Measurements from ENCODE around the gene MYH14. TPM values are rescaled to one million over a fixed set of nuclear protein-coding genes. Genes with fewer than 3 reads are reported as not detected.

MYH14 gene
- total and polyA plus RNA-seq, 2 experiments from 2014 or later, result 40.9 to 64.4 TPM

DNA sequence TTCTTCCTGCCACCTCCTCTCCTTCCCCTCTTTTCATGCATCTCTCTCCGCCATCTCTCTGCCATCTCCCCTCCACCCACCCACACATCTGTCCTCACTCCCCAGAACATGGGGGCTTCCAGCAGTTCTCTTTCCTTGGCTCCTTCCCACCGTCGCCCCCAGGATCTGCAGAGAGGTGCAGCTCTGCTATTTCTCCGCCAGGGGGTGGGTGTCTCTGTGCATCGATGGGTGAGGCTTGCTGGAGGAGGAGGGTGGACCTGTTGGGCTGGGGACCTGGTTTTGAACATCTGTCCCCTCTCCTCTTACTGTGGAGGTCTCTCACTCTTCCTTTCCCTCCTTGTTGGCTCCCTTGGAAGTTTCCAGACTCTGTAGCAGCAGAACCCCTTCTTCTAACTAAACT is 51.7 kb downstream of the MYH14 start:
- Histone ChIP-seq H3K27ac (no peak overlapping the region), H3K79me2 (no peaks in the 10 kb centered on the region), H3K9me2 (replicated peaks; ENCODE audit: insufficient read depth) (no peaks in the 10 kb centered on the region), H3K4me3 (no peak overlapping the region), H3K4me2 (no peak overlapping the region), H3K36me3 (replicated peaks; ENCODE audit: insufficient read depth, low read depth) (no peaks in the 10 kb centered on the region), H4K20me1 (ENCODE audit: insufficient read depth, poor library complexity, severe bottlenecking) (no peaks in the 10 kb centered on the region), H3K27me3 (no peaks in the 10 kb centered on the region), H3K4me1 (ENCODE audit: insufficient read depth) (no peaks in the 10 kb centered on the region), H3K9me3 (ENCODE audit: low read depth) (no peaks in the 10 kb centered on the region), H2AFZ (no peak overlapping the region)
- no peak for DNase-seq (ENCODE audit: low spot score)
- TF ChIP-seq EZH2 (IDR thresholded peaks at IDR 0.05; ENCODE audit: borderline replicate concordance) (no peak), EZH2phosphoT487 (IDR thresholded peaks at IDR 0.05; ENCODE audit: low read depth, severe bottlenecking, unreplicated experiment) (no peak)
- TF ChIP-seq, protein P1, sequence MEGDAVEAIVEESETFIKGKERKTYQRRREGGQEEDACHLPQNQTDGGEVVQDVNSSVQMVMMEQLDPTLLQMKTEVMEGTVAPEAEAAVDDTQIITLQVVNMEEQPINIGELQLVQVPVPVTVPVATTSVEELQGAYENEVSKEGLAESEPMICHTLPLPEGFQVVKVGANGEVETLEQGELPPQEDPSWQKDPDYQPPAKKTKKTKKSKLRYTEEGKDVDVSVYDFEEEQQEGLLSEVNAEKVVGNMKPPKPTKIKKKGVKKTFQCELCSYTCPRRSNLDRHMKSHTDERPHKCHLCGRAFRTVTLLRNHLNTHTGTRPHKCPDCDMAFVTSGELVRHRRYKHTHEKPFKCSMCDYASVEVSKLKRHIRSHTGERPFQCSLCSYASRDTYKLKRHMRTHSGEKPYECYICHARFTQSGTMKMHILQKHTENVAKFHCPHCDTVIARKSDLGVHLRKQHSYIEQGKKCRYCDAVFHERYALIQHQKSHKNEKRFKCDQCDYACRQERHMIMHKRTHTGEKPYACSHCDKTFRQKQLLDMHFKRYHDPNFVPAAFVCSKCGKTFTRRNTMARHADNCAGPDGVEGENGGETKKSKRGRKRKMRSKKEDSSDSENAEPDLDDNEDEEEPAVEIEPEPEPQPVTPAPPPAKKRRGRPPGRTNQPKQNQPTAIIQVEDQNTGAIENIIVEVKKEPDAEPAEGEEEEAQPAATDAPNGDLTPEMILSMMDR (IDR thresholded peaks at IDR 0.05; ENCODE audit: poor library complexity), result no peak
- WGBS (ENCODE audit: low lambda C conversion rate, missing lambda C conversion rate), result 85% methylated on average over 5 of the region's 5 CpGs

DNA sequence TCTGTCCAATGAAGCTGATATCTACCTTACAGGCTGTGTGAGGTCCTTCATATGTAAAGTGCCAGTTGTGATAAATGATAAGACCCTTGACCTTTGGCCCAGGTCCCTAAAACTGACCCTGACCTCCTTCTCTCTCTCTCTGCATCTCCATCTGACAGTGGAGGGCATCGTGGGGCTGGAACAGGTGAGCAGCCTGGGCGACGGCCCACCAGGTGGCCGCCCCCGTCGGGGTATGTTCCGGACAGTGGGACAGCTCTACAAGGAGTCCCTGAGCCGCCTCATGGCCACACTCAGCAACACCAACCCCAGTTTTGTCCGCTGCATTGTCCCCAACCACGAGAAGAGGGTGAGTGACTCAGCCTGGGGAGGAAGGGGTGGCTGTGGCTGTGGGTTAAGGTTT is 53.7 kb downstream of the MYH14 start:
- Histone ChIP-seq H3K79me2 (no peaks in the 10 kb centered on the region), H3K4me2 (no peak overlapping the region), H3K9me3 (ENCODE audit: low read depth) (no peaks in the 10 kb centered on the region), H4K20me1 (ENCODE audit: insufficient read depth, poor library complexity, severe bottlenecking) (no peaks in the 10 kb centered on the region), H3K9me2 (replicated peaks; ENCODE audit: insufficient read depth) (no peaks in the 10 kb centered on the region), H3K4me3 (no peak overlapping the region), H3K27me3 (no peaks in the 10 kb centered on the region), H3K4me1 (ENCODE audit: insufficient read depth) (no peaks in the 10 kb centered on the region), H3K27ac (no peak overlapping the region), H2AFZ (no peak overlapping the region), H3K36me3 (replicated peaks; ENCODE audit: insufficient read depth, low read depth) (no peaks in the 10 kb centered on the region)
- WGBS (ENCODE audit: low lambda C conversion rate, missing lambda C conversion rate), result 96% methylated on average over 10 of the region's 10 CpGs
- no peak for TF ChIP-seq EZH2phosphoT487 (IDR thresholded peaks at IDR 0.05; ENCODE audit: low read depth, severe bottlenecking, unreplicated experiment)
- no peak for TF ChIP-seq EZH2 (IDR thresholded peaks at IDR 0.05; ENCODE audit: borderline replicate concordance)
- TF ChIP-seq, protein P1 (IDR thresholded peaks at IDR 0.05; ENCODE audit: poor library complexity), result no peak
- DNase-seq (ENCODE audit: low spot score), result no peak

DNA sequence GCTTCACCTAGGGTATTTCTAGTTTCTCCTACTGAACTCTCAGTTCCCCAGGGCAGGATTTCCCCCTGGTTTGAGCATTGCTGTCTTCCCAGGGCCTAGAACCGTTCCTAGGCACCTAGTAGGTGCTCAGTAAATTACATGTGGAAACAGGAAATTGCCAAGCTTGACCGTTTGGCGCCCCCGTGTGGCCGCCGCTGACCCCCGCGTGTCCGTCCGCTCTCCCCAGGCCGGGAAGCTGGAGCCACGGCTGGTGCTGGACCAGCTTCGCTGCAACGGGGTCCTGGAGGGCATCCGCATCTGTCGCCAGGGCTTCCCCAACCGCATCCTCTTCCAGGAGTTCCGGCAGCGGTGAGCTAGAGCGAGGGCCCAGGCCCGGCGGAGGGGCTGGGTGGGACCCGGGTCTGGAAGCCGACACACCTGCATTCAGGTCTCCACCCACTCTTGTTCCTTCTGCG is 55.5 kb downstream of the MYH14 start:
- peak; percentile 41 for DNase-seq (ENCODE audit: low spot score)
- TF ChIP-seq EZH2 (IDR thresholded peaks at IDR 0.05; ENCODE audit: borderline replicate concordance), result no peak
- TF ChIP-seq, protein P1 (IDR thresholded peaks at IDR 0.05; ENCODE audit: poor library complexity), result peak; percentile 50
- no peak overlapping the region for H3K27ac ChIP-seq
- H2AFZ ChIP-seq, result no peak overlapping the region
- H3K36me3 ChIP-seq (replicated peaks; ENCODE audit: insufficient read depth, low read depth), result no peaks in the 10 kb centered on the region
- H4K20me1 ChIP-seq (ENCODE audit: insufficient read depth, poor library complexity, severe bottlenecking), result no peaks in the 10 kb centered on the region
- no peaks in the 10 kb centered on the region for H3K9me2 ChIP-seq (replicated peaks; ENCODE audit: insufficient read depth)
- no peaks in the 10 kb centered on the region for H3K4me1 ChIP-seq (ENCODE audit: insufficient read depth)
- H3K27me3 ChIP-seq, result no peaks in the 10 kb centered on the region
- no peaks in the 10 kb centered on the region for H3K9me3 ChIP-seq (ENCODE audit: low read depth)
- WGBS (ENCODE audit: low lambda C conversion rate, missing lambda C conversion rate), result 65% methylated on average over 24 of the region's 25 CpGs
- no peaks in the 10 kb centered on the region for H3K79me2 ChIP-seq
- H3K4me3 ChIP-seq, result no peak overlapping the region
- H3K4me2 ChIP-seq, result no peak overlapping the region

DNA sequence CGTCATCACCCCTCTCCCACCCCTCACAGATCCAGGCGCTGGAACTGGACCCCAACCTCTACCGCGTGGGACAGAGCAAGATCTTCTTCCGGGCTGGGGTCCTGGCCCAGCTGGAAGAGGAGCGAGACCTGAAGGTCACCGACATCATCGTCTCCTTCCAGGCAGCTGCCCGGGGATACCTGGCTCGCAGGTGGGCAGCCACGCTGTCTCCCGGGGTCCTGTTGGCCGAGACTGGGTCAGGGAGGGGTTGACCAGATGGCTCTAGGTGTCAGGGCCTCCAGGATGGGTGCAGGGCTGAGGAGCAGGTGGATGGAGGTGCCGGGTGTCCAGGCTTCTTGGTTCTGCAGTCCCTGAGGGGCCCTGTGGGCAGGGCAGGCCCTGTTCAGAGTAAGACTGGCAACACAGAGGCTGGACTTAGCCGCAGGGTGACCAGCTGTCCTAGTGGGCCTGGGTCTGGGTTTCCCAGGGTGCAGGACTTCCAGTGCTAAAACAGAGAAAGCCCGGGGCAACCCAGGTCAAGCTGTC is 58.1 kb downstream of the MYH14 start:
- Histone ChIP-seq H3K27ac (no peak overlapping the region), H3K79me2 (no peaks in the 10 kb centered on the region), H3K4me2 (no peak overlapping the region), H2AFZ (no peak overlapping the region), H4K20me1 (ENCODE audit: insufficient read depth, poor library complexity, severe bottlenecking) (no peaks in the 10 kb centered on the region), H3K4me1 (ENCODE audit: insufficient read depth) (no peaks in the 10 kb centered on the region), H3K4me3 (no peak overlapping the region), H3K27me3 (no peaks in the 10 kb centered on the region), H3K9me2 (replicated peaks; ENCODE audit: insufficient read depth) (no peaks in the 10 kb centered on the region), H3K36me3 (replicated peaks; ENCODE audit: insufficient read depth, low read depth) (no peaks in the 10 kb centered on the region), H3K9me3 (ENCODE audit: low read depth) (no peaks in the 10 kb centered on the region)
- DNase-seq (ENCODE audit: low spot score), result no peak
- TF ChIP-seq EZH2phosphoT487 (IDR thresholded peaks at IDR 0.05; ENCODE audit: low read depth, severe bottlenecking, unreplicated experiment) (no peak), EZH2 (IDR thresholded peaks at IDR 0.05; ENCODE audit: borderline replicate concordance) (no peak)
- TF ChIP-seq, protein P1 (IDR thresholded peaks at IDR 0.05; ENCODE audit: poor library complexity), result no peak
- WGBS (ENCODE audit: low lambda C conversion rate, missing lambda C conversion rate), result 91% methylated on average over 14 of the region's 16 CpGs
